MV-4-11 (cell line): Measurements from ENCODE around the gene INPP5A.
"Not testable (repeated sequence)": the region's sequence is repeated elsewhere in the genome, so short reads cannot be mapped to it uniquely, and the experiment has no call there.

Experiments used
- DNase-seq: peaks from one replicate; lab custom pipeline; 2025; lab: John Stamatoyannopoulos, UW

The INPP5A gene

GRCh38 chr10:132548869-132549268 is 11.3 kb downstream of the INPP5A start:
- no peak for DNase-seq

DNA sequence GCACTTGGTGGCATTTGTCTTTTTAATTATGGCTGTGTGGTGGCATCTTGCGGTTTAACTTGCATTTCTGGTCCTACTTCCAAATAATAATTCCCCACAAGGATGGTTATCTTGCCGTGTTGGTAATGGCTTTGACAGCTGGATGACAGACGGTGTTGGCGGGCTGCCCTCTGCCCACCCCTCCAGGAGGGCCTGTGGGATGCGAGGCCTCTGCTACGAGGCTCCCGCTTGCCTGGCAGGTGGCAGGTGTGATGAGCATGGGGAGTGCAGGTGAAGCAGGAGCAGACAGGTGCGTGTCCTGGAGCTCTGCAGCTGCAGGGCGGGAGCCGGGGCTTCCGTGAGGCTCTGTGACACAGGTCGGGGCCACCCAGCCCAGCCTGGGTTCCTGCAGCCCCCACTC is 11.8 kb downstream of the INPP5A start:
- DNase-seq = no peak

GRCh38 chr10:132550366-132551092 is 12.9 kb downstream of the INPP5A start:
- no peak for DNase-seq

DNA sequence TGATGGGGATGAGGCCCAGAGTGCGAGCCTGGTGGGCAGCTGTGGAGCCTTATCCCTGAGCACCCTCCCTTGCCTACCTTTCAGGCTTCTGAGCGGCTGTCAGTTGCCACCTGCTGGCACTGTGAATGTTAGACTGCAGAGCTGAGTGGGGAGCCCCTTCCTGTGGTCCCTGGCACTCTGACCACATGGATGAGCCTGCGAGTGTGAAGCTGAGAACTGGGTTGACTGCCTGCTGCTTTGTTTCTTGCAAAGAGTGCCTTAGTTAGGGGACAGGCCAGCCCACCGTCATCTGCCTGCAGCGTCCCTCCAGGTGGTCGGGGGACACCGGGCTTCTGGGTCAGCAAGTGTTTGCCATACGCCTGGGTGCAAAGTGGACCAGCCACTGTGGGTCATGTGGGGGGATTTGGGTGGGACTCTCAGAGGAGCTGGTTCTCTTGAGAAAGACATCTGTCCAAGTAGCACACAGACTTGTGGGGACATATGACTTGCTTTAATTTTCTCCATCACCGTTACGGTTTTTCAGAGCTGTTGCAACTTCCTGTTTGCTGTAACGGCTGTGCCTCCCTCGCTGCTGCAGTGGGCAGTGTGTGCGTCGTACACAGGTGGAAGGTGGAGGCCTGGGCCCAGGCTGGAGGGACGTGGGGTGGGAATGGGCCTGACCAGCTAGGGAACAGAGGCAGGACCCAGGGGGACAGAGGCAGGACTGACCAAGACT is 13.7 kb downstream of the INPP5A start:
- DNase-seq = peak; percentile 92

DNA sequence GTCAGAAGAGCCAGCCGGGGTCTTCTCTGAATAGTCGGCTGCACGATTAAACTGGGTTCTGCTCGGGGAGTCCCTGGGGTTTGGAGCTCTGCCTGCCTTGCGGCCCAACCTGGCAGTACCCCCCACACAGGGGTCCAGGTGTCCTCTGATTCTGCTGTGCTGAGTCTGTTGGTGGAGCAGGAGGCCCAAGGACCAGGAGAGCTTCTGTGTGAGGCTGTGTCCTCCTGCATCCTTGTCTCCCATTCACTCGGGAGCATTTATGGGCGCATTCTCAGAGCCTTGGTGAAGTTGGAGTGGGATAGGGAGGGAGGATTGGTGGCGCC is 14.2 kb downstream of the INPP5A start:
- DNase-seq = no peak

- DNase-seq = not testable (repeated sequence)
Observed at GRCh38 chr10:132552635-132553034, 15.0 kb downstream of the INPP5A start.

GRCh38 chr10:132553568-132553967 is 16.0 kb downstream of the INPP5A start:
- DNase-seq = not testable (repeated sequence)

- DNase-seq = no peak
Observed at GRCh38 chr10:132554053-132554990, 16.7 kb downstream of the INPP5A start.

GRCh38 chr10:132554991-132555647 is 17.5 kb downstream of the INPP5A start:
- DNase-seq = peak; percentile 55

DNA sequence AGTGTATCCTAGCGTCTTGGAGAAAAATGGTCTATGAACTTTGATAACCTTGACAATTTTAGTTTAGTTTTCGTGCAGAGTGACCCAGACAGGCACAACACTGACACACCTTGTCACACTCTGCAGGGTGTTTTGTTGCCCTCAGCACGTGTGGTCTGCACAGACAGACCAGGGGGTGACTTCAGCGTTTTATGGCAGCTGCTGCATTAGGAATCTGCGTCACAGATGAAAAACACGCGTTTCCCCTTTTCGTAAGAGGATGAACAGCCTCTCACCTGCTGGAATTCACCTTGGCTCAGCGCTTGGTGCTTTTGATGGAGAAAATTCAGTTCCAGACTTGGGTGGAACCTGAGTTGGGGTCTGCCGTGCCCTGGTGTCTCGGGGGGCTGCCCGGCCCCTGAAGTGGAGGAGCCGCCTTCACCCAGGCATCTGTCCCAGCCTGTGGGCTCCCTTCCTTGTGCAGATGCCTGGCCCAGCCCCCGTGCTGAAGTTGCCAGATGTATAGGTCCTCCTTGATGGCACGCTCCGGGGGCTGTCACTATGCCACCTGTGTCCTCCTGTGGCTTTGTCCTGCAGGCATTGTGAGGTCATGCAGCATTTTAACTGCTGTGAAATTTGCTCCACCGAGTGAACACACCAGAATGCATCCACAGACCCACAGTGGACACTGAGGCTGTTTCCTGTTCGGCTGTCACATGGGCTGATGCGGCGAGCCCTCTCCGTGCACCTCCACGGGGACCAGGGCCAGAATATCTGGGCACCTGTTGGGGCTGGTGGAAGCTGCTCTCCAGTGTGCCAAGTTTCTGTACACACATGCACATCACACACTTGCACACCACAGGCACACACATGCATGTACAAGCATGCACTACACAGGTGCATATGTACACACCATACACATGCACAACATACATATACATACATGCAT is 18.3 kb downstream of the INPP5A start:
- DNase-seq = no peak

GRCh38 chr10:132556994-132557441 is 19.4 kb downstream of the INPP5A start:
- DNase-seq = no peak

GRCh38 chr10:132557696-132558515 is 20.3 kb downstream of the INPP5A start:
- no peak for DNase-seq

DNA sequence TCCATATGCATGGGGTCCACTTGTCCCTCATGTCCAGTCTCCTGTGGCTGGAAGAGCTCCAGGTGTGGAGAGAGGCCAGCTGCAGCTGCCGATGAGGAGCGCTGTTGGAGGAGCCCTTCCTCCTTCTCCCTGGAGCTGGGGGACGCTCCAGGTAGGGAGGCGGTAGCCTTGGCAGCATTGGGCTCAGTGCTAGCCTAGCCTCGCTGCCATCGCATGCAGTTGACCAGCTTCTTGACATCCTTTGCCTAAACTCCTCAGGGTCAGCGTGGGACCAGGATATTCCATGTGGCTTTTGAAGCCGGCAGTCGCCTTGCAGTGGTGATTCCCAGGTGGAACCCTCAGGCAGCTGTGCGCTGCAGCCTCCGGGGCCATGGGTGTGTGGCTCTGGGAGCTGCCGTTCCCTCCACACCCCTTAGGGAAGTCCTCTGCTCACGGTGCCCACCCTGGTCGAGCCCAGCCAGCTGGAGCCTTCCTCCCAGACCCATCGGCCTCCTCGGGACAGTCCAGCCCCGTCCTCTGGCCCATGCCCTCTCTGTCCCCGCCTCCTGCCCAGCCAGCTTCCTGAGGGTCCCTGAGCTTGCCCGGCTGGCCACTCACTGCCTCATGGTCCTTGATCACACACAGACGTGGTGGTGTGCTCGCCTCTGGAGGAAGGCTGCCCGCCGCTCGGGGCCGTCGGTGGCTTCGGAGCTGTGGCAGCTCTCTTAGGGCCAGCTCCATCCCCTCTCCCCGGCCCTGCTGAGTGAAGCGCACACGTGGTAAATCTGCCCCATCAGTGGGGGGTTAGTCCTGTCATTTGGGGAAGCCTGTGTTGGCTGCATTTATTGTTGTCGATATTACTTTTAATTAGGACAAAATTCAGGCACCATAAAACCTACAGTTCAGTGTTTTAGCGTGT is 21.2 kb downstream of the INPP5A start:
- DNase-seq = no peak

- no peak for DNase-seq
Observed at GRCh38 chr10:132559538-132559937, 22.0 kb downstream of the INPP5A start.

- peak; percentile 83 for DNase-seq
Observed at GRCh38 chr10:132560241-132560731, 22.7 kb downstream of the INPP5A start.

DNA sequence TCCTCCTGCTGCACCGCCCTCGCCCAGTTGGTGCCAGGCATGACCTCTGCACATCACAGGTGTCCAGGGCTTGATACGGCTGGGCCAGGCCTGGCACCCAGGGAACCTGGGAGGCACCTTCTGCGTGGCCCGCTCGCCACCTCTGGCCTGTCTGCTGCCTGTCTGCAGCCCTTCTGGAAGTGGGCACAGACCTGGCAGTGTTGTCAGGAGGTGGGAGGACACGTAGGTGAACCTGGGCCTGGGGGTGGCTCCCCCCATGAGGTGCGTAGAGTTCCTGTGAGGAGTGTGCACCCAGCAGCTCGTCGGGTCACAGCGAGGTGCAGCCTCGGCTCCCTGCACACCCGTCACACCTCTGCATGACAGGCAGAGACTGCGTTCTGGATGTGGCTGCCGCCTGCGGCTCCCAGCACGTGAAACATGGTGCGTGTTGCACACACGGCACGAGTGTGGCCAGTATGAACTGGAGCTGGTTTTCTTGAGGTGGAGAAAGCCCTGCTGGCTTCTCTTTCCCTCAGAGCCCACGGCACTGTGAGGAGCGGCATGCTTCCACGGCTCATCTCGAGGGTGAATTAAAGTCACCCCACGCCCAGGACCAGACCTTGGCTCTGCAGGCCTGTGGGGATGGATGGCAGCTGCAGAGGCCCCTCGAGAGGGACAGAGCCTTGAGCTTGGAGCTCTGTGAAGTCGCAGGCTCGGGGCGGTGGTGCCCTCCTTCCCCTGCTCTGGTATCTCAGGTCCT is 24.8 kb downstream of the INPP5A start:
- DNase-seq = no peak

GRCh38 chr10:132562916-132563456 is 25.4 kb downstream of the INPP5A start:
- no peak for DNase-seq
